NCI-H2227 treated with DMSO at 0.1 percent for 48 hours (cell line): ENCODE data around the gene NTM.

Source experiments
- DNase-seq: peaks from one replicate; lab custom pipeline; 2025; lab: John Stamatoyannopoulos, UW

NTM gene

GRCh38 chr11:132158091-132158490 lies 787.7 kb downstream of the NTM start:
- no peak for DNase-seq

- no peak for DNase-seq
These were observed 788.3 kb downstream of the NTM start for GRCh38 chr11:132158696-132159095.

GRCh38 chr11:132161403-132162078 lies 791.1 kb downstream of the NTM start:
- no peak for DNase-seq

GRCh38 chr11:132168344-132168981 lies 798.0 kb downstream of the NTM start:
- no peak for DNase-seq

DNA sequence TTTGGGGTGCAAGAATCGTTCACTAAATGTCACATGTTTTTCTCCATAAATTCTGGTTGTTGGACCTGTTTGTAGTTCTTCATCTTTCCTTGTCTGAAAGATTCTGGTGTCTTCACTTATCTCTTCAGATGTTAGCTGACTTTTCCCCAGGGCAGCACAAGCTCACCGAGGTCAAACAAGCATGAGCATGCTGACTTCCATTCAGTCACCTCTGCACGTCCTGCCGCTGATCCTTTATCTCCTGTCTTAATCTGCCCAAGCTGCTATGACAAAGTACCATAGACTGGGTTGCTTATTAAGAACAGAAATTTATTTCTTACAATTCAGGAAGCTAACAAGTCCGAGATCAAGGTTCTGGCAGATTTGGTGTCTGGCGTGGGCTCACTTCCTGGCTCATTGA lies 800.6 kb downstream of the NTM start:
- DNase-seq: no peak

GRCh38 chr11:132174362-132175255 lies 804.2 kb downstream of the NTM start:
- DNase-seq: peak; percentile 22

- no peak for DNase-seq
These were observed 806.7 kb downstream of the NTM start for GRCh38 chr11:132177106-132177505.

DNA sequence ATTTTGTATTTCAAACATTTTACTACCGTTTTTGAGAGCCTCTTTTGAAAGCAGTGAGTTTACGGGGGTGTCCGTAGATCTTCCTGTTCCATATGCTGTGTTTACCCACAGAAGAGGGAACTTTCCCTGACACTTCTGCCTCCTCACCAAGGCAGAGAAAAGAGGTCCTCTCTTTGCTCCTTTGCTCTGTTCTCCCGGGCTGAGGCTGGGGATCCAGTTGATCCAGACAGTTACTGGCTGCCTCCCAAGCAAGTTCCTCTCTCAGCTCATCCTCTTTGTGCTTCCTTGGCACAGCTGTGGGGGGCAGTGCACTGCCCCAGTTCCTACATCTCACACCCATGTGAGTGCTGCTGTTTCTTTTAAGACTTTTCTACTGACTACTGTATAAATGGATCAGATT lies 813.7 kb downstream of the NTM start:
- no peak for DNase-seq

DNA sequence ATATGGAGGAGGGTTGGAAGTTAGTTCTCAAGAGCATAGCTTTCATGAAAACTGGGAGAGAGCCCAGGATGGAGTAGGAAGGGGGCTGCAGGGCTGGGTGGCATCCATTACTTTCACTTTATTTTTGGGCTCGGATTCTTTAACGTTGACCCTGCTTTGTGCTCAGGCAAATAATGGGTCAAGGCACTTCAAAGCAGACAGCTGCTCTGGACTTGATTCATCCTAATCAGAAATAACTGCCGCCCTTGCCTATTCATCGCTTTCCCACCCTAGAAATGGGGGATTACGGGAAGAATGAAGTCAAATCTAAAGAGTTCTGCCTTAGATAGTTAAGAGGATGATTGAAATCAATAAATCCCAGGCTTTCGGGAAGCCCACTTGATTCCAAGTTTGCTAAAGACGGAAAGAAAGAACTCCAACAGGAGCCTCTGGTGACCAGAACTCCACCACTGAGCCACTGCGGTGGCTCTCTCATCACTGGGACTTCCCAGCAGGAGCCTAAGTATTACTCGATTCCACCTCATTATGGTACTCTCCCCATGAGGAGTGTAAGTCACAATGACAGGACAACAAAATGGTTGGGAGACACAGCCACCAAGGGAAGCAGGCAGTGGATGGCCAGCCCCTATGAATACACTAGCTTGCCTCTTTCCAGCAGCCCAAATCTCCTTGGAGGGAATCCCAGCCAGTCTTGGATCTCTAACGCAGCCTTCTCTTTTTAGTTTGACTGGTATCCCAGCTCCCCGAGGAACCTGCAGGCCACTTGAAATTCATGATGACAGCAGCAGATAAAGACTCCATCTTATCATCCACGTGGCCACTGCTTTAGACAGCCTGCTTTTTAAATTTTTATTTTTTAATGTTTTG lies 815.5 kb downstream of the NTM start:
- no peak for DNase-seq

- DNase-seq: no peak
These were observed 816.3 kb downstream of the NTM start for GRCh38 chr11:132186699-132187098.

- no peak for DNase-seq
These were observed 817.0 kb downstream of the NTM start for GRCh38 chr11:132187386-132187785.

GRCh38 chr11:132187814-132188213 lies 817.4 kb downstream of the NTM start:
- no peak for DNase-seq

DNA sequence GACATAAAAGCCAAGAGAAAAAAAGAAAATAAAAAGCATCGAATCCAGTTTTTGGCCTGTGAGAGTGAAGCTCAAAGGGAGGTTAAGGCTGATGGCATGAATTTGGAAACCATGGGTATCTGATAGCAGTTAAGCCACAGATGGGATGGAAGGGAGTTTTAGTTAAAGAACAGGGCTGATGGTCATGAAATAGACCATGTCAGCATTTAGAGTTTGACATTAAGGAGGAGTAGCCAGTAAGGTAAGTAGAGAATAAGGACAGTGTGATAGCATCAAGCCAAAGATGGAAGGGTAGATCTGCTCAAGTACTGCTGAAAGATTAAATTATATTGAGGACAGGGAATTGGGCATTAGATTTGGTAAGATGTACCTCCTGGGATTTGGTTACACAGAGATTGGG lies 826.5 kb downstream of the NTM start:
- no peak for DNase-seq

DNA sequence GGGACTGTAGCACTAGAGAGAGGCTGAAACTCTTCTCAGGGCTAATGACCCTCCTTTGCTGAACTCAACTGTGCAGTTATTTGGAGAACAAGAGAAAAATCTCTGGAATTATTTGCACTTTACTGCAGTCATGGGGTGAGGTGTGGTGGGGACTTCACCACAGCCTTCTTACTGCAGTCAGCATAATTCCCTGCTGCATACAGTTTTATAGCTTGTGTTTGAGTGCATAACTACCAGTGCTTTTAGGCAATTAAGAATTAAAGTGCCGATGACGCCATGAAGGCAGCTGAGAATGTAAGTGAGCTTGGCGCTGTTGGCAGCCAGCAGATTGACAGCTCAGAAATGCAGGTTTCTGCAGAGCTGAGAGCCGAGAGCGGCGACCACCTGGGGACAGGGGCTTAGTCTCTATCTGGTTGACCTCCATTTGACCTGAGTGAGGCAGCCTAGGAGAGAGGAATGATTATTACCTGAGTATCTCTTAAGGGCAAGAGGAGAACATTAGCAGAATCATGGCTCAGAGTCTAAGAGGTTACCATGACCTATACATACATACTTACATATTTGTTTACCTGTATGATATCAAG lies 830.0 kb downstream of the NTM start:
- peak; percentile 44 for DNase-seq

DNA sequence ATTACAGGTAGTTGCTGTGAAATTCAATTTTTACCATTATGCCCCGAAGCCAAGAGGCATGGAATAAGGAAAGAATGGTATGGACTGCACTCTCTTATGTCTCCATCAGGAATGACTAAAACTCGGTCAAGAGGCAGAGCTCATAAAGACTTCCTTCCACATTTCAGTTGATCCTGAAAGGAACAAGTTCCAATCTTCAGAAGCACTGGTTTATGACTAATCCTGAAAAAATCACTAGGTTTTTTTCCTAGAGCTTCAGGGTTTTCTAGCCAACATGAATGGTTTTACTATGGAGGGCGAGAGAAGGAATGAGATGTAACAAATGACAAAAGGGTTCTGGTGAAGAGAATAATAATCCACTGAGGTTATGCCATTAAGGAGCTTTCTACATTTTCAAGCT lies 832.2 kb downstream of the NTM start:
- DNase-seq: no peak

GRCh38 chr11:132205006-132205405 lies 834.6 kb downstream of the NTM start:
- DNase-seq: no peak

- DNase-seq: no peak
These were observed 835.1 kb downstream of the NTM start for GRCh38 chr11:132205496-132205895.

GRCh38 chr11:132206993-132207392 lies 836.6 kb downstream of the NTM start:
- DNase-seq: no peak

DNA sequence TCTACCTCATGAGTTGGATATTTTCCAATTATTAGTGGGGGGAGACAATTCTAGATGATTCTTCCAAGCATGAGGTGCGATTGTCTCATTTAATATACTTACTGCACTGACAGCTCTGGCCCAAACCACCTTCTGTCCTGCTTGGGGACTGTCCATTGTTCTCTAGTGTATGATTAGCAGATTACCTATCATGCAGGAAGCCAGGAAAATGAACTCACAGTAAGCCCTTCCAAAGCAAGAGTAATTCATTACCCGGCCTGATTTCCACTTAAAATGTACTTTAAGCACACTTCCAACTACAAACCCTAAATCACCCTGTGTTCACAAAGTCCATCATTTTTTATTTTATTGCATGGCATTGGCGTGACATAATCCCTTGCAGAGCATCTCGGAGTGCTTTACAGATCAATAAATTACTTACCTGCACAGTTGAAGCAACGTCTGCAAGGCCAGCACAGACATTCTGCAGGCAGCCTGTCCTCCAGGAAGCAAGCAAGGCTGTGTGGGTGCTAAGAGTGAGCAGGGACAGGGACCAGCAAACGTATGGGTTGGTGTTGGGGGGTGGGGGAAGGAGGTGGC lies 838.2 kb downstream of the NTM start:
- DNase-seq: peak; percentile 21

- no peak for DNase-seq
These were observed 841.1 kb downstream of the NTM start for GRCh38 chr11:132211479-132211878.

- no peak for DNase-seq
These were observed 847.4 kb downstream of the NTM start for GRCh38 chr11:132217856-132218255.
